Measurements from ENCODE around the gene PDZD7. TPM values are rescaled to one million over a fixed set of nuclear protein-coding genes. Genes with fewer than 3 reads are reported as not detected.

The PDZD7 gene
- total and polyA plus RNA-seq, 2 of the 8 experiments (the other 6 are each of a cell fraction or from before 2014, with no cell fraction given): 0.88 to 1.6 TPM

GRCh38 chr10:101011517-101012423 is 19.2 kb downstream of the PDZD7 start (continued):
- no peak for TF ChIP-seq CHD7 (IDR thresholded peaks at IDR 0.05; ENCODE audit: insufficient replicate concordance, low read length)
- TF ChIP-seq RXRA (IDR thresholded peaks at IDR 0.05; ENCODE audit: insufficient read depth, low read depth, low read length): no peak
- TF ChIP-seq ATF2 (IDR thresholded peaks at IDR 0.05; ENCODE audit: low read length): no peak

Measured in H1 (cell line).